H9 (cell line): ENCODE results near the gene RCN1. TPM values are rescaled to one million over a fixed set of nuclear protein-coding genes. Genes with fewer than 3 reads are reported as not detected.

Source experiments
- DNase-seq: peaks from one replicate; pipeline ENCODE4 v3.0.0-alpha.2; 2017
- H2AFZ ChIP-seq: one replicate; pipeline ENCODE4 v1.6.1; 2013; ENCODE audit warnings: mild to moderate bottlenecking, low read length, control low read depth, moderate library complexity
- H2AK5ac ChIP-seq: 2 replicates; pipeline ENCODE4 v1.6.1; 2013; ENCODE audit warnings: low read length, control low read depth, mixed read lengths; ENCODE audit not compliant: insufficient read length
- H2BK120ac ChIP-seq: one replicate; pipeline ENCODE4 v1.6.1; 2013; ENCODE audit warnings: low read depth, mild to moderate bottlenecking, low read length, control low read depth, inconsistent platforms; ENCODE audit not compliant: poor library complexity, severe bottlenecking
- H2BK12ac ChIP-seq: 2 replicates; pipeline ENCODE4 v1.6.1; 2013; ENCODE audit warnings: low read length, control low read depth, mixed read lengths, low read depth; ENCODE audit not compliant: insufficient read length
- H2BK15ac ChIP-seq: 2 replicates; pipeline ENCODE4 v1.6.1; 2013; ENCODE audit warnings: low read depth, low read length, control low read depth
- H2BK20ac ChIP-seq: one replicate; pipeline ENCODE4 v1.6.1; 2013; ENCODE audit warnings: low read depth, mild to moderate bottlenecking, low read length, control low read depth, inconsistent platforms; ENCODE audit not compliant: poor library complexity, severe bottlenecking
- H2BK5ac ChIP-seq: 2 replicates; pipeline ENCODE4 v1.6.1; 2013; ENCODE audit warnings: low read length, control low read depth, mixed read lengths; ENCODE audit not compliant: insufficient read length
- H3K14ac ChIP-seq: 2 replicates; pipeline ENCODE4 v1.6.1; 2013; ENCODE audit warnings: low read length, control low read depth; ENCODE audit not compliant: insufficient read depth
- H3K18ac ChIP-seq: 2 replicates; pipeline ENCODE4 v1.6.1; 2013; ENCODE audit warnings: low read depth, mild to moderate bottlenecking, mixed read lengths, low read length, control low read depth; ENCODE audit not compliant: insufficient read length
- H3K23ac ChIP-seq: 2 replicates; pipeline ENCODE4 v1.6.1; 2013; ENCODE audit warnings: low read length, control low read depth, mixed read lengths, low read depth; ENCODE audit not compliant: insufficient read length
- H3K23me2 ChIP-seq: 2 replicates; pipeline ENCODE4 v1.6.1; 2013; ENCODE audit warnings: low read depth, mild to moderate bottlenecking, mixed read lengths, low read length, control low read depth; ENCODE audit not compliant: insufficient read length, poor library complexity, severe bottlenecking
- H3K27ac ChIP-seq: 2 replicates; pipeline ENCODE4 v1.5.1; 2013; ENCODE audit warnings: low read length, control low read depth, mixed read lengths, low read depth; ENCODE audit not compliant: insufficient read length
- H3K27me3 ChIP-seq: 2 replicates; pipeline ENCODE4 v1.6.1; 2013; ENCODE audit warnings: low read length, control low read depth, inconsistent platforms; ENCODE audit not compliant: insufficient read depth
- H3K4ac ChIP-seq: 2 replicates; pipeline ENCODE4 v1.6.1; 2013; ENCODE audit warnings: low read depth, mild to moderate bottlenecking, control low read depth, inconsistent platforms, low read length, moderate library complexity
- H3K4me1 ChIP-seq: 2 replicates; pipeline ENCODE4 v1.6.1; 2013; ENCODE audit warnings: low read length, control low read depth, inconsistent platforms; ENCODE audit not compliant: insufficient read depth
- H3K4me2 ChIP-seq: 2 replicates; pipeline ENCODE4 v1.6.1; 2013; ENCODE audit warnings: low read length, control low read depth, mixed read lengths; ENCODE audit not compliant: insufficient read length, insufficient read depth
- H3K56ac ChIP-seq: 2 replicates; pipeline ENCODE4 v1.6.1; 2013; ENCODE audit warnings: low read depth, mild to moderate bottlenecking, mixed read lengths, low read length, control low read depth; ENCODE audit not compliant: insufficient read length
- H3K79me1 ChIP-seq: 2 replicates; pipeline ENCODE4 v1.6.1; 2013; ENCODE audit warnings: low read depth, mild to moderate bottlenecking, moderate library complexity, low read length, control low read depth, inconsistent platforms; ENCODE audit not compliant: insufficient read depth, poor library complexity, severe bottlenecking
- H3K79me2 ChIP-seq: 2 replicates; pipeline ENCODE4 v1.6.1; 2013; ENCODE audit warnings: low read length, control low read depth, inconsistent platforms; ENCODE audit not compliant: insufficient read depth
- H3K9ac ChIP-seq: 2 replicates; pipeline ENCODE4 v1.6.1; 2013; ENCODE audit warnings: low read length, control low read depth, mixed read lengths; ENCODE audit not compliant: insufficient read length; ENCODE audit errors: extremely low read depth
- H3K9me3 ChIP-seq: one replicate; pipeline ENCODE4 v1.6.1; 2013; ENCODE audit warnings: low read depth, low read length, inconsistent platforms; ENCODE audit not compliant: control insufficient read depth
- H3T11ph ChIP-seq: one replicate; pipeline ENCODE4 v1.6.1; 2013; ENCODE audit warnings: mild to moderate bottlenecking, low read length, control low read depth, inconsistent platforms
- H4K20me1 ChIP-seq: one replicate; pipeline ENCODE4 v1.6.1; 2013; ENCODE audit not compliant: control insufficient read depth, insufficient read length, insufficient read depth
- H4K5ac ChIP-seq: 2 replicates; pipeline ENCODE4 v1.6.1; 2013; ENCODE audit warnings: low read depth, mild to moderate bottlenecking, mixed read lengths, low read length, control low read depth; ENCODE audit not compliant: insufficient read length
- H4K8ac ChIP-seq: replicated peaks from 2 replicates; pipeline ENCODE4 v1.6.1; 2013; ENCODE audit warnings: low read length, control low read depth, mixed read lengths, low read depth; ENCODE audit not compliant: insufficient read length
- H4K91ac ChIP-seq: 2 replicates; pipeline ENCODE4 v1.6.1; 2013; ENCODE audit warnings: low read depth, mild to moderate bottlenecking, moderate library complexity, mixed read lengths, low read length, control low read depth; ENCODE audit not compliant: insufficient read length
- H3K27ac Mint-ChIP-seq, 3 experiments: 2 replicates in 2 of 3; 3 replicates in 1 of 3; pipeline ENCODE4 v1.8.0; 2020 to 2021; ENCODE audit warnings: mixed read lengths in 3 of 3, mild to moderate bottlenecking in 1 of 3, moderate library complexity in 1 of 3
- H3K27me3 Mint-ChIP-seq: 2 replicates; pipeline ENCODE4 v1.8.0; 2021; ENCODE audit warnings: low read depth, mild to moderate bottlenecking, moderate library complexity, mixed read lengths
- H3K36me3 Mint-ChIP-seq, 3 experiments: 2 replicates in 2 of 3; 3 replicates in 1 of 3; pipeline ENCODE4 v1.8.0; 2020 to 2021; ENCODE audit warnings: low read depth in 3 of 3, mixed read lengths in 3 of 3; ENCODE audit not compliant: insufficient read depth in 1 of 3
- H3K4me1 Mint-ChIP-seq, 2 experiments: 2 replicates each; pipeline ENCODE4 v1.8.0; 2020; ENCODE audit warnings: mixed read lengths in 2 of 2
- H3K4me3 Mint-ChIP-seq, 2 experiments: 2 replicates in 1 of 2; 3 replicates in 1 of 2; pipeline ENCODE4 v1.8.0; 2020 to 2021; ENCODE audit warnings: mild to moderate bottlenecking in 2 of 2, mixed read lengths in 2 of 2, moderate library complexity in 1 of 2
- H3K9me3 Mint-ChIP-seq, 2 experiments: 2 replicates in 1 of 2; 3 replicates in 1 of 2; pipeline ENCODE4 v1.8.0; 2020; ENCODE audit warnings: mild to moderate bottlenecking in 2 of 2, mixed read lengths in 2 of 2, moderate library complexity in 1 of 2
- WGBS: extraction: QIAGEN DNeasy Blood & Tissue Kit; methylation state at CpG from one replicate; pipeline ENCODE4 v1.1.7; 2013; ENCODE audit warnings: missing lambda C conversion rate, low lambda C conversion rate, mixed read lengths; ENCODE audit not compliant: insufficient read length; ENCODE audit errors: extremely low coverage; 5-methylcytosine and 5-hydroxymethylcytosine counted together
- total RNA-seq: library from RNA; stranded (reverse); gene quantifications from 2 replicates; pipeline ENCODE4 v1.2.1, GENCODE V29; 2021
- TF ChIP-seq, protein P1 (sequence below): fragments of 200-600 bp; sonication (generic); conservative IDR thresholded peaks from 3 replicates; pipeline ENCODE4 v1.8.0; 2021; ENCODE audit warnings: antibody characterized with exemption, mild to moderate bottlenecking

RCN1 gene
- total RNA-seq, 1 experiment from 2014 or later, result 109 TPM

DNA sequence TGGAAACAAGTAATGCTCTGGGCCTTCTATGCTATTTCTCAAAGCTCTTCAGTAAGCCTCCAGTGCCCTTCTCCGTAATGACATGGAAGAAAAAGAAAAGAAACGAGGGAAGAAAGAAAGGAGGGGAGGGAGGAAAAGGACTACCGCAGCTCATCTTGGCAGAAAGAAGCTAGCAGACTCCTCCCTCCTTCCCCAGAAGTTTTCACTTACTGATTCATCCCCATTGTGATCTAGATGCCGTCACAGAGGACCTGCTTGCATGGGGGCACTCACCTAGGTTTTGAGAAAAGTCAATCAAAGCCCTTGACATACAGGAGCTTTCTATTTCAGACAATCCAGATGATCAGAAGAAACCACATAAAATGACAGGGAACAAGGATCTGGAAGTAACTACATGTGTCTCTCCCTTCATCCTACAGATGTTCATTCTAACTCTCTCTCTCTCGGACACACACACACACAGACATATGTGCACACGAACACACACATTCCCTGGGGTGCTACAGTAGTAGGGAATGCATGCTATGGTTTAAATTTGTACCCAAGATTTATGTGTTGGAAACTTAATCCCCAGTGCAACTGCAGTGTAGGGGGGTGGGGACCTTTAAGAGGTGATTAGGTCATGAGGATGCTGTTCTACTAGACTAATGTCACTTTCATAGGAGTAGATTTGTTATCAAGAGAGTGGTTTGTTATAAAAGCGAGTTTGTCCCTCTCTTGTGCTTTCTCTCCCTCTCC, 37.6 kb upstream of the RCN1 start:
- Histone ChIP-seq H3K23me2 (no peaks in the 10 kb centered on the region), H3K56ac (no peak overlapping the region), H2AFZ (no peak overlapping the region), H3K18ac (no peak overlapping the region), H3K23ac (no peak overlapping the region), H4K20me1 (no peaks in the 10 kb centered on the region), H3K79me1 (no peaks in the 10 kb centered on the region), H2BK20ac (no peak overlapping the region), H4K8ac (no peak overlapping the region), H3K14ac (no peak overlapping the region), H3K79me2 (no peaks in the 10 kb centered on the region), H2BK15ac (no peak overlapping the region), H3K9me3 (no peaks in the 10 kb centered on the region), H3K9ac (no peak overlapping the region), H3K27me3 (no peaks in the 10 kb centered on the region), H2BK12ac (no peak overlapping the region), H2AK5ac (no peak overlapping the region), H3K4me2 (no peak overlapping the region), H2BK5ac (no peak overlapping the region), H3K4me1 (no peaks in the 10 kb centered on the region), H3K4ac (no peak overlapping the region), H2BK120ac (no peak overlapping the region), H3T11ph (no peak overlapping the region), H4K5ac (no peak overlapping the region), H3K27ac (no peak overlapping the region), H4K91ac (no peak overlapping the region)
- Mint-ChIP-seq H3K27ac (no peak overlapping the region), H3K4me1 (peaks cover 8 to 10% of the 10 kb centered on the region in 2 experiments; a peak in 2 of 4 replicates), H3K27me3 (peaks cover 13% of the 10 kb centered on the region), H3K4me3 (no peak overlapping the region), H3K36me3 (no peaks in the 10 kb centered on the region; a peak in 1 of 7 replicates), H3K9me3 (no peaks in the 10 kb centered on the region)
- no CpG with 5 or more reads among the region's 7 CpGs for WGBS
- TF ChIP-seq, protein P1, sequence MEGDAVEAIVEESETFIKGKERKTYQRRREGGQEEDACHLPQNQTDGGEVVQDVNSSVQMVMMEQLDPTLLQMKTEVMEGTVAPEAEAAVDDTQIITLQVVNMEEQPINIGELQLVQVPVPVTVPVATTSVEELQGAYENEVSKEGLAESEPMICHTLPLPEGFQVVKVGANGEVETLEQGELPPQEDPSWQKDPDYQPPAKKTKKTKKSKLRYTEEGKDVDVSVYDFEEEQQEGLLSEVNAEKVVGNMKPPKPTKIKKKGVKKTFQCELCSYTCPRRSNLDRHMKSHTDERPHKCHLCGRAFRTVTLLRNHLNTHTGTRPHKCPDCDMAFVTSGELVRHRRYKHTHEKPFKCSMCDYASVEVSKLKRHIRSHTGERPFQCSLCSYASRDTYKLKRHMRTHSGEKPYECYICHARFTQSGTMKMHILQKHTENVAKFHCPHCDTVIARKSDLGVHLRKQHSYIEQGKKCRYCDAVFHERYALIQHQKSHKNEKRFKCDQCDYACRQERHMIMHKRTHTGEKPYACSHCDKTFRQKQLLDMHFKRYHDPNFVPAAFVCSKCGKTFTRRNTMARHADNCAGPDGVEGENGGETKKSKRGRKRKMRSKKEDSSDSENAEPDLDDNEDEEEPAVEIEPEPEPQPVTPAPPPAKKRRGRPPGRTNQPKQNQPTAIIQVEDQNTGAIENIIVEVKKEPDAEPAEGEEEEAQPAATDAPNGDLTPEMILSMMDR, result no peak
- DNase-seq, result no peak
